GM11168 (cell line): ENCODE results near the gene DISP3.
"Not testable (repeated sequence)": the region's sequence is repeated elsewhere in the genome, so short reads cannot be mapped to it uniquely, and the experiment has no call there.

ENCODE experiments used
- in situ Hi-C: fragments of 300-500 bp; cut with MboI; formaldehyde crosslinking; loops from one replicate; pipeline ENCODE4 v1.12.0; 2022; ENCODE audit warnings: low sequenced_read_pairs; ENCODE audit not compliant: unreplicated experiment

Gene DISP3

GRCh38 chr1:11567244-11568065 is 88.5 kb downstream of the DISP3 start:
- in situ Hi-C loops = no loop called here

GRCh38 chr1:11568687-11569086 is 89.7 kb downstream of the DISP3 start:
- in situ Hi-C loops = no loop called here

GRCh38 chr1:11569551-11569950 is 90.6 kb downstream of the DISP3 start:
- in situ Hi-C loops = no loop called here

- in situ Hi-C loops = no loop called here
These were observed 91.0 kb downstream of the DISP3 start for GRCh38 chr1:11569954-11570353.

GRCh38 chr1:11570821-11571380 is 91.9 kb downstream of the DISP3 start:
- in situ Hi-C loops = no loop called here

GRCh38 chr1:11571906-11572616 is 93.1 kb downstream of the DISP3 start:
- in situ Hi-C loops = no loop called here

GRCh38 chr1:11573116-11573692 is 94.2 kb downstream of the DISP3 start:
- in situ Hi-C loops = no loop called here

GRCh38 chr1:11575553-11575952 is 96.6 kb downstream of the DISP3 start:
- in situ Hi-C loops = no loop called here

- in situ Hi-C loops = no loop called here
These were observed 97.3 kb downstream of the DISP3 start for GRCh38 chr1:11576109-11576875.

GRCh38 chr1:11578004-11578403 is 99.0 kb downstream of the DISP3 start:
- in situ Hi-C loops = no loop called here

- in situ Hi-C loops = no loop called here
These were observed 100.6 kb downstream of the DISP3 start for GRCh38 chr1:11579506-11579905.

- in situ Hi-C loops = not testable (repeated sequence)
These were observed 101.1 kb downstream of the DISP3 start for GRCh38 chr1:11580049-11580448.

GRCh38 chr1:11581445-11581991 is 102.6 kb downstream of the DISP3 start:
- in situ Hi-C loops = no loop called here

GRCh38 chr1:11585389-11585788 is 106.4 kb downstream of the DISP3 start:
- in situ Hi-C loops = no loop called here
